GM23338 (cell line): ENCODE data around the gene C11orf42. TPM values are rescaled to one million over a fixed set of nuclear protein-coding genes. Genes with fewer than 3 reads are reported as not detected.

Experiments used
- ATAC-seq: fragments of 200-7000 bp; cut with Tn5 transposase; 3 replicates; pipeline ENCODE4 v1.9.1; 2020
- DNase-seq: peaks from one replicate; pipeline ENCODE4 v3.0.0-alpha.2; 2015; ENCODE audit warnings: low spot score
- H2AFZ ChIP-seq: fragments of 200-600 bp; sonication (generic); 2 replicates; pipeline ENCODE4 v1.8.0; 2016; ENCODE audit warnings: antibody characterized with exemption, mild to moderate bottlenecking, moderate library complexity
- H3F3A ChIP-seq: fragments of 200-600 bp; sonication (generic); replicated peaks from 2 replicates; pipeline ENCODE4 v1.8.0; 2017; ENCODE audit warnings: antibody characterized with exemption, mixed run types, low read depth
- H3K27ac ChIP-seq: fragments of 200-600 bp; sonication (generic); 2 replicates; pipeline ENCODE4 v1.6.1; 2016; ENCODE audit warnings: low read depth
- H3K27me3 ChIP-seq: fragments of 200-600 bp; sonication (generic); 2 replicates; pipeline ENCODE4 v1.8.0; 2016; ENCODE audit warnings: mild to moderate bottlenecking, mixed run types, moderate library complexity; ENCODE audit not compliant: insufficient read depth
- H3K36me3 ChIP-seq: fragments of 200-600 bp; sonication (generic); 2 replicates; pipeline ENCODE4 v1.8.0; 2016; ENCODE audit warnings: mild to moderate bottlenecking; ENCODE audit not compliant: insufficient read depth
- H3K4me1 ChIP-seq: fragments of 200-600 bp; sonication (generic); 2 replicates; pipeline ENCODE4 v1.8.0; 2016; ENCODE audit warnings: mild to moderate bottlenecking, moderate library complexity; ENCODE audit not compliant: insufficient read depth
- H3K4me2 ChIP-seq: fragments of 200-600 bp; sonication (generic); 2 replicates; pipeline ENCODE4 v1.7.1; 2017; ENCODE audit warnings: mixed run types
- H3K4me3 ChIP-seq: fragments of 200-600 bp; sonication (generic); 2 replicates; pipeline ENCODE4 v1.6.1; 2016; ENCODE audit warnings: mixed run types
- H3K79me2 ChIP-seq: fragments of 200-600 bp; sonication (generic); replicated peaks from 2 replicates; pipeline ENCODE4 v1.8.0; 2017; ENCODE audit warnings: mild to moderate bottlenecking; ENCODE audit not compliant: insufficient read depth
- H3K9me2 ChIP-seq: fragments of 200-600 bp; sonication (generic); 2 replicates; pipeline ENCODE4 v1.8.0; 2017; ENCODE audit not compliant: insufficient read depth
- H4K20me1 ChIP-seq: fragments of 200-600 bp; sonication (generic); replicated peaks from 2 replicates; pipeline ENCODE4 v1.8.0; 2017; ENCODE audit warnings: mild to moderate bottlenecking; ENCODE audit not compliant: insufficient read depth
- H3K27ac Mint-ChIP-seq: 2 replicates; pipeline ENCODE4 v1.8.0; 2020; ENCODE audit warnings: inconsistent platforms, mild to moderate bottlenecking, moderate library complexity, mixed read lengths
- H3K27me3 Mint-ChIP-seq: 3 replicates; pipeline ENCODE4 v1.8.0; 2022; ENCODE audit warnings: low read depth, mild to moderate bottlenecking, moderate library complexity, mixed read lengths, inconsistent platforms; ENCODE audit not compliant: insufficient read depth, poor library complexity
- H3K36me3 Mint-ChIP-seq: 3 replicates; pipeline ENCODE4 v1.8.0; 2021; ENCODE audit warnings: low read depth, mild to moderate bottlenecking, inconsistent platforms, moderate library complexity, mixed read lengths
- H3K4me1 Mint-ChIP-seq: 3 replicates; pipeline ENCODE4 v1.8.0; 2020; ENCODE audit warnings: mild to moderate bottlenecking, inconsistent platforms, mixed read lengths
- H3K4me3 Mint-ChIP-seq: 3 replicates; pipeline ENCODE4 v1.8.0; 2021; ENCODE audit warnings: moderate library complexity, mild to moderate bottlenecking, inconsistent platforms, mixed read lengths
- H3K9me3 Mint-ChIP-seq: 3 replicates; pipeline ENCODE4 v1.8.0; 2020; ENCODE audit warnings: moderate library complexity, mild to moderate bottlenecking, inconsistent platforms, mixed read lengths
- NANOG ChIP-seq: IDR thresholded peaks from 2 replicates; pipeline ENCODE4 v1.6.1; 2016; ENCODE audit warnings: antibody characterized with exemption, borderline replicate concordance
- polyA plus RNA-seq: library from polyadenylated mRNA; unstranded; fragments of >200 nt; fragmentation: Nextera tagmentation; extraction: Ambion mirVana; gene quantifications from 2 replicates; pipeline ENCODE4 v1.2.1, GENCODE V29; 2016
- total RNA-seq: library from RNA; depleted of rRNA; stranded (reverse); fragments of >200 nt; shearing (Covaris generic); gene quantifications from 2 replicates; pipeline ENCODE4 v1.2.3, GENCODE V29; 2014
- TF ChIP-seq, protein P1 (sequence below): fragments of 250-450 bp; sonication (Bioruptor Pico); IDR thresholded peaks from 2 replicates; pipeline ENCODE4 v1.5.0; 2020; ENCODE audit warnings: mild to moderate bottlenecking, moderate library complexity
- TF ChIP-seq, protein P2 (sequence below), 2 experiments: fragments of 200-600 bp in 1 of 2; sonication (generic) in 1 of 2; conservative IDR thresholded peaks; 2 replicates each; pipeline versions ENCODE4 v1.5.1 to v1.6.1; 2016 to 2017; ENCODE audit warnings: antibody characterized with exemption in 2 of 2, low read depth in 2 of 2, mild to moderate bottlenecking in 2 of 2, moderate library complexity in 1 of 2

The C11orf42 gene
- total and polyA plus RNA-seq, 2 experiments from 2014 or later = not detected

DNA sequence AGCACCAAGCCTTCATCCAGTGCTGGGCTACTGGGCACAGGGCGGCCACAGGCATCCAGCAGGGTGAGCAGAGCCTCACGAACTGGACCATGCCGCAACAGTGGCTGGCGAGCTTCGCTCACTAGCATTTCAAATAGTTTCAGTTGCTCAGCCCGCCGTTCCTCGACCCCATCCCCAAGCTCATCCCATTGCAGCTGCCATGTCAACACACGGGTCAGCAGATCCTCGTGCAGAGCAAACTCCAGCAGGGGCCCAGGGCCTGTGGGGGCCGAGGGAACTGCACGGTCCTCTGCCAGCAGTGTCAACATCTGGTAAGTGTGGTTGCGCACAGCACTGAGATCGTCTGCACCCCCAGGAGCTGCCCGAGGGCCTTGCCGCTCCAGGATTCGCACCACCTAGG is 18.5 kb downstream of the C11orf42 start (continued):
- TF ChIP-seq, protein P1, sequence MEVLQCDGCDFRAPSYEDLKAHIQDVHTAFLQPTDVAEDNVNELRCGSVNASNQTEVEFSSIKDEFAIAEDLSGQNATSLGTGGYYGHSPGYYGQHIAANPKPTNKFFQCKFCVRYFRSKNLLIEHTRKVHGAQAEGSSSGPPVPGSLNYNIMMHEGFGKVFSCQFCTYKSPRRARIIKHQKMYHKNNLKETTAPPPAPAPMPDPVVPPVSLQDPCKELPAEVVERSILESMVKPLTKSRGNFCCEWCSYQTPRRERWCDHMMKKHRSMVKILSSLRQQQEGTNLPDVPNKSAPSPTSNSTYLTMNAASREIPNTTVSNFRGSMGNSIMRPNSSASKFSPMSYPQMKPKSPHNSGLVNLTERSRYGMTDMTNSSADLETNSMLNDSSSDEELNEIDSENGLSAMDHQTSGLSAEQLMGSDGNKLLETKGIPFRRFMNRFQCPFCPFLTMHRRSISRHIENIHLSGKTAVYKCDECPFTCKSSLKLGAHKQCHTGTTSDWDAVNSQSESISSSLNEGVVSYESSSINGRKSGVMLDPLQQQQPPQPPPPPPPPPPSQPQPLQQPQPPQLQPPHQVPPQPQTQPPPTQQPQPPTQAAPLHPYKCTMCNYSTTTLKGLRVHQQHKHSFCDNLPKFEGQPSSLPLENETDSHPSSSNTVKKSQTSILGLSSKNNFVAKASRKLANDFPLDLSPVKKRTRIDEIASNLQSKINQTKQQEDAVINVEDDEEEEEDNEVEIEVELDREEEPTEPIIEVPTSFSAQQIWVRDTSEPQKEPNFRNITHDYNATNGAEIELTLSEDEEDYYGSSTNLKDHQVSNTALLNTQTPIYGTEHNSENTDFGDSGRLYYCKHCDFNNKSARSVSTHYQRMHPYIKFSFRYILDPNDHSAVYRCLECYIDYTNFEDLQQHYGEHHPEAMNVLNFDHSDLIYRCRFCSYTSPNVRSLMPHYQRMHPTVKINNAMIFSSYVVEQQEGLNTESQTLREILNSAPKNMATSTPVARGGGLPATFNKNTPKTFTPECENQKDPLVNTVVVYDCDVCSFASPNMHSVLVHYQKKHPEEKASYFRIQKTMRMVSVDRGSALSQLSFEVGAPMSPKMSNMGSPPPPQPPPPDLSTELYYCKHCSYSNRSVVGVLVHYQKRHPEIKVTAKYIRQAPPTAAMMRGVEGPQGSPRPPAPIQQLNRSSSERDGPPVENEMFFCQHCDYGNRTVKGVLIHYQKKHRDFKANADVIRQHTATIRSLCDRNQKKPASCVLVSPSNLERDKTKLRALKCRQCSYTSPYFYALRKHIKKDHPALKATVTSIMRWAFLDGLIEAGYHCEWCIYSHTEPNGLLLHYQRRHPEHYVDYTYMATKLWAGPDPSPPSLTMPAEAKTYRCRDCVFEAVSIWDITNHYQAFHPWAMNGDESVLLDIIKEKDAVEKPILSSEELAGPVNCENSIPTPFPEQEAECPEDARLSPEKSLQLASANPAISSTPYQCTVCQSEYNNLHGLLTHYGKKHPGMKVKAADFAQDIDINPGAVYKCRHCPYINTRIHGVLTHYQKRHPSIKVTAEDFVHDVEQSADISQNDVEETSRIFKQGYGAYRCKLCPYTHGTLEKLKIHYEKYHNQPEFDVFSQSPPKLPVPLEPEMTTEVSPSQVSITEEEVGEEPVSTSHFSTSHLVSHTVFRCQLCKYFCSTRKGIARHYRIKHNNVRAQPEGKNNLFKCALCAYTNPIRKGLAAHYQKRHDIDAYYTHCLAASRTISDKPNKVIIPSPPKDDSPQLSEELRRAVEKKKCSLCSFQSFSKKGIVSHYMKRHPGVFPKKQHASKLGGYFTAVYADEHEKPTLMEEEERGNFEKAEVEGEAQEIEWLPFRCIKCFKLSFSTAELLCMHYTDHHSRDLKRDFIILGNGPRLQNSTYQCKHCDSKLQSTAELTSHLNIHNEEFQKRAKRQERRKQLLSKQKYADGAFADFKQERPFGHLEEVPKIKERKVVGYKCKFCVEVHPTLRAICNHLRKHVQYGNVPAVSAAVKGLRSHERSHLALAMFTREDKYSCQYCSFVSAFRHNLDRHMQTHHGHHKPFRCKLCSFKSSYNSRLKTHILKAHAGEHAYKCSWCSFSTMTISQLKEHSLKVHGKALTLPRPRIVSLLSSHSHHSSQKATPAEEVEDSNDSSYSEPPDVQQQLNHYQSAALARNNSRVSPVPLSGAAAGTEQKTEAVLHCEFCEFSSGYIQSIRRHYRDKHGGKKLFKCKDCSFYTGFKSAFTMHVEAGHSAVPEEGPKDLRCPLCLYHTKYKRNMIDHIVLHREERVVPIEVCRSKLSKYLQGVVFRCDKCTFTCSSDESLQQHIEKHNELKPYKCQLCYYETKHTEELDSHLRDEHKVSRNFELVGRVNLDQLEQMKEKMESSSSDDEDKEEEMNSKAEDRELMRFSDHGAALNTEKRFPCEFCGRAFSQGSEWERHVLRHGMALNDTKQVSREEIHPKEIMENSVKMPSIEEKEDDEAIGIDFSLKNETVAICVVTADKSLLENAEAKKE (CRISPR knock-in tag) = no peak

DNA sequence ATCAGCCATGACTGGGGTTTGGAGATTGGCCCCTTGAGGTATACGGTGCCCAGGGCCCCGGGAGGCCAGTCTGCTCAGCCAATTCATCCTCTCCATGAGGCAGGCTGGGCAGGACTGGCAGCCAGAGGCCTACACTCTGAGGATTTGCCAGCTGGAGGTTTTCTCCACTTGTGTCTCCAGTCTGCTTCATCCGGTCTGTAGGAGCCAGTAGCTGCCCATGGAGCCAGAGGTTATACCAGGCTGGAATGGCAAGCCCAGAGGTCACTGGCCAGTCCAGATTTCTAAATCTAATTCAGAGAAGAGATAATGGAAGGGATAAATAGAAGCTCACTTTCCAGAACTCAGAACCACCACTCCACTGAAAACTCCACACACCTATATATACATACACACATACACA is 19.1 kb downstream of the C11orf42 start:
- no peaks in the 10 kb centered on the region for H3K27me3 ChIP-seq
- H3K27ac ChIP-seq = no peak overlapping the region
- no peak overlapping the region for H3K4me3 ChIP-seq
- ATAC-seq = no peak
- H3K79me2 ChIP-seq = peaks cover 38% of the 10 kb centered on the region
- no peak overlapping the region for H3K4me2 ChIP-seq
- H3K4me1 ChIP-seq = no peaks in the 10 kb centered on the region
- H3K36me3 ChIP-seq = peaks cover 5% of the 10 kb centered on the region; the same call in 1 of the 2 replicates
- no peaks in the 10 kb centered on the region for H3K9me3 Mint-ChIP-seq
- no peak overlapping the region for H3K4me3 Mint-ChIP-seq
- DNase-seq = no peak
- H3F3A ChIP-seq = no peaks in the 10 kb centered on the region
- no peak overlapping the region for H3K27ac Mint-ChIP-seq
- no peak overlapping the region for H2AFZ ChIP-seq
- H3K9me2 ChIP-seq = no peaks in the 10 kb centered on the region
- peaks cover 8% of the 10 kb centered on the region; the same call in 2 of the 3 replicates for H3K36me3 Mint-ChIP-seq
- H3K4me1 Mint-ChIP-seq = no peaks in the 10 kb centered on the region
- H3K27me3 Mint-ChIP-seq = no peaks in the 10 kb centered on the region
- peaks cover 35% of the 10 kb centered on the region for H4K20me1 ChIP-seq
- TF ChIP-seq NANOG = no peak
- TF ChIP-seq, protein P1 (CRISPR knock-in tag) = no peak
- TF ChIP-seq, protein P2, sequence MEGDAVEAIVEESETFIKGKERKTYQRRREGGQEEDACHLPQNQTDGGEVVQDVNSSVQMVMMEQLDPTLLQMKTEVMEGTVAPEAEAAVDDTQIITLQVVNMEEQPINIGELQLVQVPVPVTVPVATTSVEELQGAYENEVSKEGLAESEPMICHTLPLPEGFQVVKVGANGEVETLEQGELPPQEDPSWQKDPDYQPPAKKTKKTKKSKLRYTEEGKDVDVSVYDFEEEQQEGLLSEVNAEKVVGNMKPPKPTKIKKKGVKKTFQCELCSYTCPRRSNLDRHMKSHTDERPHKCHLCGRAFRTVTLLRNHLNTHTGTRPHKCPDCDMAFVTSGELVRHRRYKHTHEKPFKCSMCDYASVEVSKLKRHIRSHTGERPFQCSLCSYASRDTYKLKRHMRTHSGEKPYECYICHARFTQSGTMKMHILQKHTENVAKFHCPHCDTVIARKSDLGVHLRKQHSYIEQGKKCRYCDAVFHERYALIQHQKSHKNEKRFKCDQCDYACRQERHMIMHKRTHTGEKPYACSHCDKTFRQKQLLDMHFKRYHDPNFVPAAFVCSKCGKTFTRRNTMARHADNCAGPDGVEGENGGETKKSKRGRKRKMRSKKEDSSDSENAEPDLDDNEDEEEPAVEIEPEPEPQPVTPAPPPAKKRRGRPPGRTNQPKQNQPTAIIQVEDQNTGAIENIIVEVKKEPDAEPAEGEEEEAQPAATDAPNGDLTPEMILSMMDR (conservative IDR thresholded peaks at IDR 0.05; ENCODE audit: low read depth in 2 of 2) = no peak
